ENCODE results near the gene DLG1. TPM values are rescaled to one million over a fixed set of nuclear protein-coding genes. Genes with fewer than 3 reads are reported as not detected.

Gene DLG1
- total and polyA plus RNA-seq, 7 donors = 16.1 to 57.6 (median 51.3) TPM

GRCh38 chr3:197186887-197187588, 111.4 kb downstream of the DLG1 start:
- peak; percentile 88 for TF ChIP-seq CTCF (IDR thresholded peaks at IDR 0.05)
- DNase-seq (no peak), ATAC-seq (peak; percentile 39 to 76 (median 70))
- H3K4me3 ChIP-seq = no peak overlapping the region
- H3K4me1 ChIP-seq = peaks cover 18% of the 10 kb centered on the region
- 77 to 87% (median 87%) methylated on average over 1 of the region's 1 CpG for WGBS, 3 donors
- H3K27ac ChIP-seq = no peak overlapping the region
- no peaks in the 10 kb centered on the region for H3K36me3 ChIP-seq (ENCODE audit: insufficient read depth in 1 of 2, low read depth in 1 of 2)
- H3K9me3 ChIP-seq = no peaks in the 10 kb centered on the region
- intact Hi-C loops (cut with DNase I) = loop anchor here (1.0 to 5.0 kb wide), 3 partner anchors 185 to 208 kb away; no protein-coding TSS in a partner anchor
- H3K27me3 ChIP-seq (ENCODE audit: insufficient read depth in 3 of 3, low read length in 2 of 3) = no peaks in the 10 kb centered on the region

- no peaks in the 10 kb centered on the region for H3K9me3 ChIP-seq
- H3K4me1 ChIP-seq = peaks cover 36% of the 10 kb centered on the region
- intact Hi-C loops (cut with DNase I) = no loop called here
- peak overlapping the region; percentile 39 for H3K4me3 ChIP-seq
- ATAC-seq (peak; percentile 77 to 84 (median 82)), DNase-seq (peak in 1 of 2 donors; percentile 48)
- TF ChIP-seq CTCF (IDR thresholded peaks at IDR 0.05) = no peak
- no peaks in the 10 kb centered on the region for H3K27me3 ChIP-seq (ENCODE audit: insufficient read depth in 3 of 3, low read length in 2 of 3)
- peak overlapping the region; percentile 31 for H3K27ac ChIP-seq
- 24 to 46% (median 31%) methylated on average over 9 of the region's 9 CpGs for WGBS, 3 donors
- H3K36me3 ChIP-seq (ENCODE audit: insufficient read depth in 1 of 2, low read depth in 1 of 2) = no peaks in the 10 kb centered on the region
Measured at GRCh38 chr3:197183582-197183981, 114.8 kb downstream of the DLG1 start.

- peak overlapping the region; percentile 20 for H3K4me3 ChIP-seq
- peaks cover 36% of the 10 kb centered on the region for H3K4me1 ChIP-seq
- ATAC-seq (peak; percentile 61 to 90 (median 88)), DNase-seq (peak; percentile 35 to 46)
- intact Hi-C loops (cut with DNase I) = no loop called here
- H3K36me3 ChIP-seq (ENCODE audit: insufficient read depth in 1 of 2, low read depth in 1 of 2) = no peaks in the 10 kb centered on the region
- H3K9me3 ChIP-seq = no peaks in the 10 kb centered on the region
- H3K27me3 ChIP-seq (ENCODE audit: insufficient read depth in 3 of 3, low read length in 2 of 3) = no peaks in the 10 kb centered on the region
- 28 to 51% (median 46%) methylated on average over 6 of the region's 6 CpGs for WGBS, 3 donors
- H3K27ac ChIP-seq = no peak overlapping the region
- no peak for TF ChIP-seq CTCF (IDR thresholded peaks at IDR 0.05)
Measured at GRCh38 chr3:197181741-197182140, 116.7 kb downstream of the DLG1 start.

- WGBS, 3 donors = 70 to 89% (median 85%) methylated on average over 5 of the region's 5 CpGs
- no peaks in the 10 kb centered on the region for H3K9me3 ChIP-seq
- no peaks in the 10 kb centered on the region for H3K36me3 ChIP-seq (ENCODE audit: insufficient read depth in 1 of 2, low read depth in 1 of 2)
- H3K27ac ChIP-seq = no peak overlapping the region
- no peak overlapping the region for H3K4me3 ChIP-seq
- no peak for ATAC-seq
- no peak for TF ChIP-seq CTCF (IDR thresholded peaks at IDR 0.05)
- H3K4me1 ChIP-seq = peaks cover 36% of the 10 kb centered on the region
- intact Hi-C loops (cut with DNase I) = no loop called here
- H3K27me3 ChIP-seq (ENCODE audit: insufficient read depth in 3 of 3, low read length in 2 of 3) = no peaks in the 10 kb centered on the region
- no peak for DNase-seq
Measured at GRCh38 chr3:197178998-197179397, 119.4 kb downstream of the DLG1 start.

Data from psoas muscle (tissue), 8 donors.